ENCODE measurements around the gene PIGN. TPM values are rescaled to one million over a fixed set of nuclear protein-coding genes. Genes with fewer than 3 reads are reported as not detected.

The PIGN gene
- total RNA-seq, 1 experiment from 2014 or later = 52.5 TPM

DNA sequence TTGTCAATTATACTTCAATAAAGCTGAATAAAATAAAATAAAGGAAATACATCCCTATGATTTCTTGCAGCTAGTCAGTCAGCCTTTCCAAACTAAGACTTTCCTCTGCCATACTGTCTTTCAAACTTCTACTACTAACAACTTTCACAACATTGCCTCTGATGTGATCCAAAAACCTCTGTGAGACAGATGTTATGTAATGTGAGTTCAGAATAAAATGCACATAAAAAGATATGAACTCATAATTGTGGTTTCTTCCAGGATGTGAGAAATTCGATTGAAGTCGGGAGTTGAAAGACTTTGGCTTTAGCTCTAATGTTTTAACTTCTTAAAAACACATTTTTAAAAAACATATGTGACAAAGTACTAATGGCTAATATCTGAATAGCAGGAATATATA, 98.7 kb downstream of the PIGN start:
- DNase-seq = no peak
- no peak overlapping the region for H3K4me3 Mint-ChIP-seq (ENCODE audit: low read depth, unreplicated experiment)
- intact Hi-C loops (cut with micrococcal nuclease; ENCODE audit: unreplicated experiment) = no loop called here
- TF ChIP-seq, protein P1, sequence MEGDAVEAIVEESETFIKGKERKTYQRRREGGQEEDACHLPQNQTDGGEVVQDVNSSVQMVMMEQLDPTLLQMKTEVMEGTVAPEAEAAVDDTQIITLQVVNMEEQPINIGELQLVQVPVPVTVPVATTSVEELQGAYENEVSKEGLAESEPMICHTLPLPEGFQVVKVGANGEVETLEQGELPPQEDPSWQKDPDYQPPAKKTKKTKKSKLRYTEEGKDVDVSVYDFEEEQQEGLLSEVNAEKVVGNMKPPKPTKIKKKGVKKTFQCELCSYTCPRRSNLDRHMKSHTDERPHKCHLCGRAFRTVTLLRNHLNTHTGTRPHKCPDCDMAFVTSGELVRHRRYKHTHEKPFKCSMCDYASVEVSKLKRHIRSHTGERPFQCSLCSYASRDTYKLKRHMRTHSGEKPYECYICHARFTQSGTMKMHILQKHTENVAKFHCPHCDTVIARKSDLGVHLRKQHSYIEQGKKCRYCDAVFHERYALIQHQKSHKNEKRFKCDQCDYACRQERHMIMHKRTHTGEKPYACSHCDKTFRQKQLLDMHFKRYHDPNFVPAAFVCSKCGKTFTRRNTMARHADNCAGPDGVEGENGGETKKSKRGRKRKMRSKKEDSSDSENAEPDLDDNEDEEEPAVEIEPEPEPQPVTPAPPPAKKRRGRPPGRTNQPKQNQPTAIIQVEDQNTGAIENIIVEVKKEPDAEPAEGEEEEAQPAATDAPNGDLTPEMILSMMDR (IDR thresholded peaks at IDR 0.05; ENCODE audit: unreplicated experiment) = no peak
- H3K27ac Mint-ChIP-seq (ENCODE audit: unreplicated experiment) = no peak overlapping the region
- H3K4me1 Mint-ChIP-seq (ENCODE audit: low read depth, unreplicated experiment) = no peaks in the 10 kb centered on the region
- BruUV-seq (replicated peaks) = no TSS peak
- H3K27me3 Mint-ChIP-seq (ENCODE audit: unreplicated experiment) = no peaks in the 10 kb centered on the region
- H3K9me3 Mint-ChIP-seq (ENCODE audit: low read depth, unreplicated experiment) = no peaks in the 10 kb centered on the region
- no peaks in the 10 kb centered on the region for H3K36me3 Mint-ChIP-seq (ENCODE audit: insufficient read depth, unreplicated experiment)
- CTCF ChIA-PET = no interaction called here

DNA sequence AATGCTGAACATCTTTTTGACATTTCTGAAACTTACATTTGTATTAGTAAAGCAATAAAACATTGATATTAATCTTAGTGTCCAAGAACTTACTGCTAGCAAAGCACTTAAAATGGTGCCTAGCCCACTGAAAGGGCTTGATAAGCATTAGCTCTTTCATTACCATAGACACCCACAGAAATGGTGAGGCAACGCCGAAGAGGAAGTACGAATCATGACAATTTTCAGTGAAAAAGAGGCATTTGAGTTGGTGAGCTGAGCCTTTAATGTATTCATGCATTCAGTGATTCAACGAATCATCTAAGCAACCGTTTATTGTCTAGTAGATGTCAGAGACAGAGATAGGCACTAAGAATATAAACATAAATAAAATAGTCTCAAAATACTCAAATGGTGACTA, 101.1 kb downstream of the PIGN start:
- H3K9me3 Mint-ChIP-seq (ENCODE audit: low read depth, unreplicated experiment) = no peaks in the 10 kb centered on the region
- DNase-seq = no peak
- H3K4me1 Mint-ChIP-seq (ENCODE audit: low read depth, unreplicated experiment) = no peaks in the 10 kb centered on the region
- CTCF ChIA-PET = no interaction called here
- no peaks in the 10 kb centered on the region for H3K27me3 Mint-ChIP-seq (ENCODE audit: unreplicated experiment)
- TF ChIP-seq, protein P1 (IDR thresholded peaks at IDR 0.05; ENCODE audit: unreplicated experiment) = no peak
- BruUV-seq (replicated peaks) = no TSS peak
- no peaks in the 10 kb centered on the region for H3K36me3 Mint-ChIP-seq (ENCODE audit: insufficient read depth, unreplicated experiment)
- intact Hi-C loops (cut with micrococcal nuclease; ENCODE audit: unreplicated experiment) = no loop called here
- H3K27ac Mint-ChIP-seq (ENCODE audit: unreplicated experiment) = no peak overlapping the region
- H3K4me3 Mint-ChIP-seq (ENCODE audit: low read depth, unreplicated experiment) = no peak overlapping the region

GRCh38 chr18:62081761-62082294, 105.0 kb downstream of the PIGN start:
- CTCF ChIA-PET = interaction anchor here (1.0 kb wide), 1 partner anchor 11 kb away, joined by 3 read pairs; no protein-coding TSS in a partner anchor
- H3K9me3 Mint-ChIP-seq (ENCODE audit: low read depth, unreplicated experiment) = no peaks in the 10 kb centered on the region
- H3K27me3 Mint-ChIP-seq (ENCODE audit: unreplicated experiment) = no peaks in the 10 kb centered on the region

DNA sequence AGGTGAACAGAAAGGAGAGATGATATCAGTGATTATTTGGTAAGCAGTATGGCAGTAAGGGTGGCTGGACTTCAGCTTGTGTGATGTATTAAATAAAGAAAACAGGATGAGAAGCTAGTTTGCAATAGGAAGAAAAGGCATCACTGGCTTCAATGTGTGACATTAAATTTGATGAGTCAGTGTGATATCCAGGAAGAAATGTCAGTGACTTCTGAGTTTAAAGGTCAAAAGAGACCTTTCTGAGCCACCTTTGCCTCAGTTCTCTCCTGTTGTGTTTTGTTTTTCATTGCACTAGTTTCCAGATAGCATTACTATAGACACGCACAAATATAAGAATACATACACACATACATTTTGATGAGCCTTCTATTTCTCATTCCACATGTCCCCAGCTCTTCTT, 105.6 kb downstream of the PIGN start:
- Mint-ChIP-seq H3K4me3 (ENCODE audit: low read depth, unreplicated experiment) (no peak overlapping the region), H3K36me3 (ENCODE audit: insufficient read depth, unreplicated experiment) (no peaks in the 10 kb centered on the region), H3K27ac (ENCODE audit: unreplicated experiment) (no peak overlapping the region), H3K27me3 (ENCODE audit: unreplicated experiment) (no peaks in the 10 kb centered on the region), H3K9me3 (ENCODE audit: low read depth, unreplicated experiment) (no peaks in the 10 kb centered on the region), H3K4me1 (ENCODE audit: low read depth, unreplicated experiment) (no peaks in the 10 kb centered on the region)
- DNase-seq = no peak
- intact Hi-C loops (cut with micrococcal nuclease; ENCODE audit: unreplicated experiment) = no loop called here
- CTCF ChIA-PET = interaction anchor here (1.0 kb wide), 1 partner anchor 11 kb away, joined by 3 read pairs; no protein-coding TSS in a partner anchor
- TF ChIP-seq, protein P1 (IDR thresholded peaks at IDR 0.05; ENCODE audit: unreplicated experiment) = no peak
- BruUV-seq (replicated peaks) = no TSS peak

More at GRCh38 chr18:62081761-62082294, 105.0 kb downstream of the PIGN start:
- Mint-ChIP-seq H3K4me3 (ENCODE audit: low read depth, unreplicated experiment) (no peak overlapping the region), H3K4me1 (ENCODE audit: low read depth, unreplicated experiment) (no peaks in the 10 kb centered on the region), H3K27ac (ENCODE audit: unreplicated experiment) (no peak overlapping the region), H3K36me3 (ENCODE audit: insufficient read depth, unreplicated experiment) (no peaks in the 10 kb centered on the region)
- no TSS peak for BruUV-seq (replicated peaks)
- TF ChIP-seq, protein P1 (IDR thresholded peaks at IDR 0.05; ENCODE audit: unreplicated experiment) = no peak
- intact Hi-C loops (cut with micrococcal nuclease; ENCODE audit: unreplicated experiment) = no loop called here
- DNase-seq = no peak
